HepG2 (cell line): ENCODE measurements around the gene RABL6.

ENCODE experiments used
- ARNT ChIP-seq: fragments of 450-650 bp; IDR thresholded peaks from 2 replicates; pipeline ENCODE4 v1.6.1; 2017
- EP300 ChIP-seq, 3 experiments: sonication (generic) in 1 of 3; formaldehyde crosslinking in 1 of 3; IDR thresholded peaks; 2 replicates each; pipeline versions ENCODE4 v1.5.1 to v1.6.1; 2011 to 2020; ENCODE audit warnings: low read depth in 2 of 3, low read length in 2 of 3, borderline replicate concordance in 1 of 3, improper control_type of control experiment in 1 of 3, mild to moderate bottlenecking in 1 of 3, missing genetic modification reagents in 1 of 3, moderate library complexity in 1 of 3
- HMG20A ChIP-seq: IDR thresholded peaks from 2 replicates; pipeline ENCODE4 v1.6.1; 2016; ENCODE audit warnings: borderline replicate concordance
- KLF16 ChIP-seq, 2 experiments: sonication (generic) in 1 of 2; formaldehyde crosslinking in 1 of 2; IDR thresholded peaks; 2 replicates each; pipeline versions ENCODE4 v1.6.1 to v1.8.0; 2016 to 2023; ENCODE audit warnings: missing genetic modification reagents in 2 of 2, missing compliant biosample characterization in 1 of 2
- MXD4 ChIP-seq: IDR thresholded peaks from 2 replicates; pipeline ENCODE4 v1.6.1; 2016; ENCODE audit warnings: mild to moderate bottlenecking, missing biosample characterization, missing genetic modification reagents
- POLR2A ChIP-seq, 2 experiments: IDR thresholded peaks; 2 replicates each; pipeline ENCODE4 v1.6.1; 2011; ENCODE audit warnings: low read depth in 2 of 2, low read length in 2 of 2, mild to moderate bottlenecking in 1 of 2, moderate library complexity in 1 of 2; ENCODE audit not compliant: insufficient read depth in 1 of 2
- RAD21 ChIP-seq: fragments of 450-650 bp; formaldehyde crosslinking; IDR thresholded peaks from 2 replicates; pipeline ENCODE4 v1.5.0; 2020; ENCODE audit warnings: mild to moderate bottlenecking
- RBM22 ChIP-seq: fragments of 200-400 bp; formaldehyde crosslinking; optimal IDR thresholded peaks from 2 replicates; pipeline ENCODE3; 2017; ENCODE audit warnings: mild to moderate bottlenecking, low read length, moderate library complexity
- RELA ChIP-seq: sonication (generic); formaldehyde crosslinking; IDR thresholded peaks from 2 replicates; pipeline ENCODE4 v1.4.0; 2020; ENCODE audit warnings: missing genetic modification reagents
- SMARCE1 ChIP-seq: fragments of 450-650 bp; IDR thresholded peaks from 2 replicates; pipeline ENCODE4 v1.6.1; 2017; ENCODE audit warnings: borderline replicate concordance
- ZNF143 ChIP-seq: sonication (generic); formaldehyde crosslinking; IDR thresholded peaks from 2 replicates; pipeline ENCODE4 v1.4.0; 2020; ENCODE audit warnings: missing genetic modification reagents
- TF ChIP-seq, protein P1 (sequence below): sonication (generic); formaldehyde crosslinking; IDR thresholded peaks from 2 replicates; pipeline ENCODE4 v1.5.0; 2020; ENCODE audit warnings: mild to moderate bottlenecking, missing genetic modification reagents, moderate library complexity
- TF ChIP-seq, protein P2 (sequence below): sonication (generic); formaldehyde crosslinking; IDR thresholded peaks from 2 replicates; pipeline ENCODE4 v1.5.0; 2020; ENCODE audit warnings: mild to moderate bottlenecking, missing genetic modification reagents

DNA sequence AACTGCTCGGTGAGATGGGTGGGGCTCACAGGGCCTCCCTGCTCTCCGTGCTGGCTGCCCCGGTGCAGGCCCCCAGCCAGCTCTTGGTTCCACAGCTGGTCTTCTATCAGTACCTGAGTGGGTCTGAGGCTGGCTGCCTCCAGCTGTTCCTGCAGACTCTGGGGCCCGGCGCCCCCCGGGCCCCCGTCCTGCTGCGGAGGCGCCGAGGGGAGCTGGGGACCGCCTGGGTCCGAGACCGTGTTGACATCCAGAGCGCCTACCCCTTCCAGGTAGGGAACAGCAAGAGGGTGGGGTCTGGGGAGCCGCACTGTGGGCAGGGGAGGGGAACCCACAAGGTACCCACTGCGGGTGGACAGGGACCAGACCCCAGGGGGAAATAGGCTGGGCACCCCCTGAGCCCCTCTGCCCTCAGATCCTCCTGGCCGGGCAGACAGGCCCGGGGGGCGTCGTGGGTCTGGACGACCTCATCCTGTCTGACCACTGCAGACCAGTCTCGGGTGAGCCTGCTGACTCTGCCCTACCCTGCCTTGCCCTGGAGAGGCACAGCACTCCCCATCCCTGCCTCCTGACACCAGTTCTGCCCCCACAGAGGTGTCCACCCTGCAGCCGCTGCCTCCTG lies 47.2 kb downstream of the RABL6 start:
- TF ChIP-seq MXD4 (CRISPR knock-in tag), result no peak
- no peak for TF ChIP-seq EP300 (IDR thresholded peaks at IDR 0.05; ENCODE audit: low read depth in 2 of 2, low read length in 2 of 2)
- TF ChIP-seq EP300 (CRISPR knock-in tag; IDR thresholded peaks at IDR 0.05; ENCODE audit: borderline replicate concordance), result no peak
- TF ChIP-seq, protein P1, sequence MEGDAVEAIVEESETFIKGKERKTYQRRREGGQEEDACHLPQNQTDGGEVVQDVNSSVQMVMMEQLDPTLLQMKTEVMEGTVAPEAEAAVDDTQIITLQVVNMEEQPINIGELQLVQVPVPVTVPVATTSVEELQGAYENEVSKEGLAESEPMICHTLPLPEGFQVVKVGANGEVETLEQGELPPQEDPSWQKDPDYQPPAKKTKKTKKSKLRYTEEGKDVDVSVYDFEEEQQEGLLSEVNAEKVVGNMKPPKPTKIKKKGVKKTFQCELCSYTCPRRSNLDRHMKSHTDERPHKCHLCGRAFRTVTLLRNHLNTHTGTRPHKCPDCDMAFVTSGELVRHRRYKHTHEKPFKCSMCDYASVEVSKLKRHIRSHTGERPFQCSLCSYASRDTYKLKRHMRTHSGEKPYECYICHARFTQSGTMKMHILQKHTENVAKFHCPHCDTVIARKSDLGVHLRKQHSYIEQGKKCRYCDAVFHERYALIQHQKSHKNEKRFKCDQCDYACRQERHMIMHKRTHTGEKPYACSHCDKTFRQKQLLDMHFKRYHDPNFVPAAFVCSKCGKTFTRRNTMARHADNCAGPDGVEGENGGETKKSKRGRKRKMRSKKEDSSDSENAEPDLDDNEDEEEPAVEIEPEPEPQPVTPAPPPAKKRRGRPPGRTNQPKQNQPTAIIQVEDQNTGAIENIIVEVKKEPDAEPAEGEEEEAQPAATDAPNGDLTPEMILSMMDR (CRISPR knock-in tag), result no peak
- no peak for TF ChIP-seq RAD21 (CRISPR knock-in tag)
- no peak for TF ChIP-seq RELA (CRISPR knock-in tag)
- TF ChIP-seq SMARCE1, result no peak
- TF ChIP-seq POLR2A (IDR thresholded peaks at IDR 0.05; ENCODE audit: insufficient read depth in 1 of 2, low read depth in 2 of 2, low read length in 2 of 2), result no peak
- TF ChIP-seq HMG20A (CRISPR knock-in tag), result no peak
- no peak for TF ChIP-seq KLF16 (CRISPR knock-in tag; IDR thresholded peaks at IDR 0.05)
- no peak for TF ChIP-seq RBM22
- TF ChIP-seq, protein P2, sequence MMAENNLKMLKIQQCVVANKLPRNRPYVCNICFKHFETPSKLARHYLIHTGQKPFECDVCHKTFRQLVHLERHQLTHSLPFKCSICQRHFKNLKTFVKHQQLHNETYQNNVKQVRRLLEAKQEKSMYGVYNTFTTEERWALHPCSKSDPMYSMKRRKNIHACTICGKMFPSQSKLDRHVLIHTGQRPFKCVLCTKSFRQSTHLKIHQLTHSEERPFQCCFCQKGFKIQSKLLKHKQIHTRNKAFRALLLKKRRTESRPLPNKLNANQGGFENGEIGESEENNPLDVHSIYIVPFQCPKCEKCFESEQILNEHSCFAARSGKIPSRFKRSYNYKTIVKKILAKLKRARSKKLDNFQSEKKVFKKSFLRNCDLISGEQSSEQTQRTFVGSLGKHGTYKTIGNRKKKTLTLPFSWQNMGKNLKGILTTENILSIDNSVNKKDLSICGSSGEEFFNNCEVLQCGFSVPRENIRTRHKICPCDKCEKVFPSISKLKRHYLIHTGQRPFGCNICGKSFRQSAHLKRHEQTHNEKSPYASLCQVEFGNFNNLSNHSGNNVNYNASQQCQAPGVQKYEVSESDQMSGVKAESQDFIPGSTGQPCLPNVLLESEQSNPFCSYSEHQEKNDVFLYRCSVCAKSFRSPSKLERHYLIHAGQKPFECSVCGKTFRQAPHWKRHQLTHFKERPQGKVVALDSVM (CRISPR knock-in tag), result no peak
- no peak for TF ChIP-seq ARNT
- no peak for TF ChIP-seq ZNF143 (CRISPR knock-in tag)
